ENCODE data around the gene SLC35G2. TPM values are rescaled to one million over a fixed set of nuclear protein-coding genes. Genes with fewer than 3 reads are reported as not detected.
"Not testable (repeated sequence)": the region's sequence is repeated elsewhere in the genome, so short reads cannot be mapped to it uniquely, and the experiment has no call there.

Gene SLC35G2
- total RNA-seq, 2 donors from 2014 or later, result 0.74 to 1.2 TPM

GRCh38 chr3:136860541-136860940 lies 41.6 kb downstream of the SLC35G2 start:
- Histone ChIP-seq H3K4me3 (peak overlapping the region; percentile 93), H3K27ac (no peak overlapping the region), H3K9ac (ENCODE audit: low read depth in 2 of 2, low read length in 2 of 2) (peak overlapping the region in 1 of 2 donors; percentile 89), H3K9me3 (no peaks in the 10 kb centered on the region), H3K36me3 (no peaks in the 10 kb centered on the region), H3K4me1 (no peaks in the 10 kb centered on the region), H3K27me3 (no peaks in the 10 kb centered on the region)
- no peak for DNase-seq
- intact Hi-C loops (cut with DNase I), result loop anchor here (10.0 kb wide), 1 partner anchor 54 kb away; no protein-coding TSS in a partner anchor
- TF ChIP-seq CTCF (IDR thresholded peaks at IDR 0.05), result no peak

GRCh38 chr3:136861890-136862616 lies 43.1 kb downstream of the SLC35G2 start, which contains the start of gene NCK1:
NCK1 (plus strand) TSS chr3:136862208; CDS start chr3:136928002, 65,794 bp downstream.
- TF ChIP-seq CTCF (IDR thresholded peaks at IDR 0.05), result no peak
- DNase-seq, result peak; percentile 99
- Histone ChIP-seq H3K9ac (ENCODE audit: low read depth in 2 of 2, low read length in 2 of 2) (peak within 1 kb of the TSS; percentile 87 to 89), H3K36me3 (no peaks in the 10 kb centered on the region), H3K4me1 (no peaks in the 10 kb centered on the region), H3K27me3 (no peaks in the 10 kb centered on the region), H3K27ac (peak within 1 kb of the TSS; percentile 98), H3K4me3 (peak within 1 kb of the TSS; percentile 93), H3K9me3 (no peaks in the 10 kb centered on the region)
- intact Hi-C loops (cut with DNase I), result loop anchor here (10.0 kb wide), 1 partner anchor 53 kb away; no protein-coding TSS in a partner anchor

GRCh38 chr3:136862617-136863322 lies 43.8 kb downstream of the SLC35G2 start:
- H3K36me3 ChIP-seq, result no peaks in the 10 kb centered on the region
- peak overlapping the region; percentile 93 for H3K4me3 ChIP-seq
- TF ChIP-seq CTCF (IDR thresholded peaks at IDR 0.05), result no peak
- DNase-seq, result peak; percentile 69
- H3K9me3 ChIP-seq, result no peaks in the 10 kb centered on the region
- peak overlapping the region; percentile 87 to 89 for H3K9ac ChIP-seq (ENCODE audit: low read depth in 2 of 2, low read length in 2 of 2)
- intact Hi-C loops (cut with DNase I), result loop anchor here (10.0 kb wide), 1 partner anchor 52 kb away; no protein-coding TSS in a partner anchor
- peak overlapping the region; percentile 98 for H3K27ac ChIP-seq
- H3K4me1 ChIP-seq, result no peaks in the 10 kb centered on the region
- H3K27me3 ChIP-seq, result no peaks in the 10 kb centered on the region

GRCh38 chr3:136869282-136869681 lies 50.4 kb downstream of the SLC35G2 start:
- no peaks in the 10 kb centered on the region for H3K9me3 ChIP-seq
- H3K27me3 ChIP-seq, result no peaks in the 10 kb centered on the region
- no peak for TF ChIP-seq CTCF (IDR thresholded peaks at IDR 0.05)
- no peaks in the 10 kb centered on the region for H3K36me3 ChIP-seq
- no peak overlapping the region for H3K9ac ChIP-seq (ENCODE audit: low read depth in 2 of 2, low read length in 2 of 2)
- DNase-seq, result no peak
- H3K4me3 ChIP-seq, result no peak overlapping the region
- intact Hi-C loops (cut with DNase I), result loop anchor here (10.0 kb wide), 1 partner anchor 46 kb away; no protein-coding TSS in a partner anchor
- H3K4me1 ChIP-seq, result no peaks in the 10 kb centered on the region
- no peak overlapping the region for H3K27ac ChIP-seq

GRCh38 chr3:136872258-136872657 lies 53.3 kb downstream of the SLC35G2 start:
- H3K36me3 ChIP-seq; H3K27me3 ChIP-seq; H3K4me1 ChIP-seq; H3K9me3 ChIP-seq; H3K9ac ChIP-seq (ENCODE audit: low read depth in 2 of 2, low read length in 2 of 2); H3K4me3 ChIP-seq; H3K27ac ChIP-seq; intact Hi-C loops (cut with DNase I); DNase-seq: not testable (repeated sequence)

GRCh38 chr3:136879510-136879909 lies 60.6 kb downstream of the SLC35G2 start:
- intact Hi-C loops (cut with DNase I); H3K9me3 ChIP-seq; H3K27me3 ChIP-seq; DNase-seq; H3K27ac ChIP-seq; H3K9ac ChIP-seq (ENCODE audit: low read depth in 2 of 2, low read length in 2 of 2); H3K4me3 ChIP-seq; H3K36me3 ChIP-seq; H3K4me1 ChIP-seq: not testable (repeated sequence)
